ENCODE data around the gene CAPRIN1. TPM values are rescaled to one million over a fixed set of nuclear protein-coding genes. Genes with fewer than 3 reads are reported as not detected.

Gene CAPRIN1
- total and polyA plus RNA-seq, 2 experiments from 2014 or later = 119 to 365 TPM

DNA sequence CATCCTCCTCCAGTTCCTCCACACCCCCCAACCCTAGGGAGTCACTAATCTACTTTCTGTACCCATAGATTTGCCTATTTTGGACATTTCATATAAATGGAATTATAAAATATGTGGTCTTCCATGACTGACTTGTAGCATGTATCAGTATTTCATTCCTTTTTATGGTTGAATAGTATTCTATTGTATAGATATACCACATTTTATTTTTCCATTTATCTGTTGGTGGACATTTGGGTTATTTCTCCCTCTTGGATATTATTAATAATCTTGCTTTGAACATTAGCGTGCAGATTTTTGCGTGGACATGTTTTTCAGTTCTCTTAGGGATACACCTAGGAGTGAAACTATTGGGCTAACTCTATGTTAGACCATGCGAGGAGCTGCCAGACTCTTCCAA, 77.3 kb downstream of the CAPRIN1 start:
- peaks cover 3% of the 10 kb centered on the region for H3K27me3 Mint-ChIP-seq (ENCODE audit: insufficient read depth, low read depth, poor library complexity)

More for the DNA sequence above, 77.3 kb downstream of the CAPRIN1 start:
- H3K4me3 Mint-ChIP-seq = no peak overlapping the region
- Histone ChIP-seq H3K79me2 (replicated peaks; ENCODE audit: insufficient read depth) (no peaks in the 10 kb centered on the region), H3K9me2 (ENCODE audit: insufficient read depth) (no peaks in the 10 kb centered on the region), H3F3A (replicated peaks; ENCODE audit: low read depth) (no peaks in the 10 kb centered on the region), H3K27ac (ENCODE audit: low read depth) (no peak overlapping the region), H3K36me3 (ENCODE audit: insufficient read depth) (peaks cover 66% of the 10 kb centered on the region), H2AFZ (no peak overlapping the region), H3K4me1 (ENCODE audit: insufficient read depth) (no peaks in the 10 kb centered on the region), H3K27me3 (ENCODE audit: insufficient read depth) (no peaks in the 10 kb centered on the region), H3K4me2 (no peak overlapping the region), H3K4me3 (no peak overlapping the region), H4K20me1 (replicated peaks; ENCODE audit: insufficient read depth) (0 out of 2 replicates have a peak, but pooled peaks cover 4% of the 10 kb centered on the region)
- no peaks in the 10 kb centered on the region for H3K4me1 Mint-ChIP-seq
- H3K36me3 Mint-ChIP-seq (ENCODE audit: low read depth) = peaks cover 88% of the 10 kb centered on the region
- no peak for DNase-seq (ENCODE audit: low spot score)
- ATAC-seq = no peak
- H3K9me3 Mint-ChIP-seq = no peaks in the 10 kb centered on the region
- TF ChIP-seq ZNF114 (CRISPR knock-in tag; IDR thresholded peaks at IDR 0.05) = no peak
- TF ChIP-seq POLR2AphosphoS5 (IDR thresholded peaks at IDR 0.05; ENCODE audit: low read depth) = no peak
- no peak for TF ChIP-seq ZNF462 (CRISPR knock-in tag; IDR thresholded peaks at IDR 0.05)
- no peak for TF ChIP-seq ZNF331 (CRISPR knock-in tag; IDR thresholded peaks at IDR 0.05; ENCODE audit: low read depth)
- TF ChIP-seq EZH2phosphoT487 (IDR thresholded peaks at IDR 0.05; ENCODE audit: unreplicated experiment) = no peak
- no peak for TF ChIP-seq CREB1 (CRISPR knock-in tag; IDR thresholded peaks at IDR 0.05; ENCODE audit: low read depth)
- no peak for TF ChIP-seq REST (IDR thresholded peaks at IDR 0.05; ENCODE audit: unreplicated experiment)
- TF ChIP-seq, protein P1, sequence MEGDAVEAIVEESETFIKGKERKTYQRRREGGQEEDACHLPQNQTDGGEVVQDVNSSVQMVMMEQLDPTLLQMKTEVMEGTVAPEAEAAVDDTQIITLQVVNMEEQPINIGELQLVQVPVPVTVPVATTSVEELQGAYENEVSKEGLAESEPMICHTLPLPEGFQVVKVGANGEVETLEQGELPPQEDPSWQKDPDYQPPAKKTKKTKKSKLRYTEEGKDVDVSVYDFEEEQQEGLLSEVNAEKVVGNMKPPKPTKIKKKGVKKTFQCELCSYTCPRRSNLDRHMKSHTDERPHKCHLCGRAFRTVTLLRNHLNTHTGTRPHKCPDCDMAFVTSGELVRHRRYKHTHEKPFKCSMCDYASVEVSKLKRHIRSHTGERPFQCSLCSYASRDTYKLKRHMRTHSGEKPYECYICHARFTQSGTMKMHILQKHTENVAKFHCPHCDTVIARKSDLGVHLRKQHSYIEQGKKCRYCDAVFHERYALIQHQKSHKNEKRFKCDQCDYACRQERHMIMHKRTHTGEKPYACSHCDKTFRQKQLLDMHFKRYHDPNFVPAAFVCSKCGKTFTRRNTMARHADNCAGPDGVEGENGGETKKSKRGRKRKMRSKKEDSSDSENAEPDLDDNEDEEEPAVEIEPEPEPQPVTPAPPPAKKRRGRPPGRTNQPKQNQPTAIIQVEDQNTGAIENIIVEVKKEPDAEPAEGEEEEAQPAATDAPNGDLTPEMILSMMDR (conservative IDR thresholded peaks at IDR 0.05; ENCODE audit: low read depth in 2 of 2) = no peak
- TF ChIP-seq STAT1 (IDR thresholded peaks at IDR 0.05; ENCODE audit: unreplicated experiment) = no peak
- TF ChIP-seq EZH2 (IDR thresholded peaks at IDR 0.05; ENCODE audit: low read depth, unreplicated experiment) = no peak
- TF ChIP-seq, protein P2, sequence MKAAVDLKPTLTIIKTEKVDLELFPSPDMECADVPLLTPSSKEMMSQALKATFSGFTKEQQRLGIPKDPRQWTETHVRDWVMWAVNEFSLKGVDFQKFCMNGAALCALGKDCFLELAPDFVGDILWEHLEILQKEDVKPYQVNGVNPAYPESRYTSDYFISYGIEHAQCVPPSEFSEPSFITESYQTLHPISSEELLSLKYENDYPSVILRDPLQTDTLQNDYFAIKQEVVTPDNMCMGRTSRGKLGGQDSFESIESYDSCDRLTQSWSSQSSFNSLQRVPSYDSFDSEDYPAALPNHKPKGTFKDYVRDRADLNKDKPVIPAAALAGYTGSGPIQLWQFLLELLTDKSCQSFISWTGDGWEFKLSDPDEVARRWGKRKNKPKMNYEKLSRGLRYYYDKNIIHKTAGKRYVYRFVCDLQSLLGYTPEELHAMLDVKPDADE (IDR thresholded peaks at IDR 0.05) = no peak
- H3K27ac Mint-ChIP-seq = no peak overlapping the region

All from GM23338 (cell line).